AG10803 (cell line): ENCODE results near the gene PHOX2A.
"Not testable (repeated sequence)": the region's sequence is repeated elsewhere in the genome, so short reads cannot be mapped to it uniquely, and the experiment has no call there.

Experiments
- DNase-seq: peaks from one replicate; pipeline ENCODE4 v3.0.0; 2010; ENCODE audit warnings: low read depth
- H3K4me3 ChIP-seq: 2 replicates; pipeline ENCODE4 v1.5.1; 2011; ENCODE audit warnings: mild to moderate bottlenecking, low read length, control low read depth
- TF ChIP-seq, protein P1 (sequence below): conservative IDR thresholded peaks from 2 replicates; pipeline ENCODE4 v1.5.1; 2011; ENCODE audit warnings: mild to moderate bottlenecking, low read length, control low read depth, inconsistent platforms

Gene PHOX2A

DNA sequence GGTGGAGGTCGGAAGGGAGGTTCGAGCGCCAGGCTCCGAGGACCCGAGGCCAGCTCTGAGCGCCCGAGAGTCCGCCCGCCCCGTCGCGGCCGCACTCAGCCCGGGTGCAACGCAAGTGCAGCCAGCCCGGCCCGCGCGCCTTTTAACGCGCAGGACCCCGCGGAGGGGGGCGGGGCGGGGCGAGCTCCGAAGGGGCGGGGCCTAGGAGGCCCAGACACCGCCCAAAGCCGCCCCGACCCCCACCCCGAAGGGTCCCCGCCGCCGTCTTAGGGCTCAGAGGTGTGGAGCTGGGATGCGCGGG lies at the start of gene PHOX2A:
Gene PHOX2A, minus strand, starts transcription at position 117 of the 301 bp plus-strand sequence. CDS start 172 bp downstream, outside the sequence.
- DNase-seq: no peak
- TF ChIP-seq, protein P1, sequence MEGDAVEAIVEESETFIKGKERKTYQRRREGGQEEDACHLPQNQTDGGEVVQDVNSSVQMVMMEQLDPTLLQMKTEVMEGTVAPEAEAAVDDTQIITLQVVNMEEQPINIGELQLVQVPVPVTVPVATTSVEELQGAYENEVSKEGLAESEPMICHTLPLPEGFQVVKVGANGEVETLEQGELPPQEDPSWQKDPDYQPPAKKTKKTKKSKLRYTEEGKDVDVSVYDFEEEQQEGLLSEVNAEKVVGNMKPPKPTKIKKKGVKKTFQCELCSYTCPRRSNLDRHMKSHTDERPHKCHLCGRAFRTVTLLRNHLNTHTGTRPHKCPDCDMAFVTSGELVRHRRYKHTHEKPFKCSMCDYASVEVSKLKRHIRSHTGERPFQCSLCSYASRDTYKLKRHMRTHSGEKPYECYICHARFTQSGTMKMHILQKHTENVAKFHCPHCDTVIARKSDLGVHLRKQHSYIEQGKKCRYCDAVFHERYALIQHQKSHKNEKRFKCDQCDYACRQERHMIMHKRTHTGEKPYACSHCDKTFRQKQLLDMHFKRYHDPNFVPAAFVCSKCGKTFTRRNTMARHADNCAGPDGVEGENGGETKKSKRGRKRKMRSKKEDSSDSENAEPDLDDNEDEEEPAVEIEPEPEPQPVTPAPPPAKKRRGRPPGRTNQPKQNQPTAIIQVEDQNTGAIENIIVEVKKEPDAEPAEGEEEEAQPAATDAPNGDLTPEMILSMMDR: no peak
- no peak within 1 kb of the TSS for H3K4me3 ChIP-seq

DNA sequence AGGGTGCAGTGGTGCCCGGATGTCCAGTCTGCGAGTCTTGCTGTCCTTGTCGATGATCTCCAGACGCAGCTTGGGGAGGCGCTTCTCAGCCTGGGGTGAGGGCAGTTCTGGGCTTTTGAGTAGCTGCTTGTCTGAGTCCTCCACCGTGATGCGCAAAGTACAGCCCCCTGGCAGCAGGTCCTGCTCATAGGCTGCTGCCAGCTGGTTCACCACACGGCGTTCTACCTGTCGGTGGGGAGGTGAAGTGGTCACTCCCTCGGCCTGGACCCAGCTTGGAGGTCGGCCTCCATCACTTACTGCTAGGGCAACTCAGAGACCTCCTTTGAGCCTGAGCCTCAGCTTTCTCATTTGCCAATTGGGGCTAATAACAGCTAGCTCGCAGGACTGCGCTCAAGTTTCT lies 49.4 kb upstream of the PHOX2A start:
- no peak overlapping the region for H3K4me3 ChIP-seq
- no peak for DNase-seq

DNA sequence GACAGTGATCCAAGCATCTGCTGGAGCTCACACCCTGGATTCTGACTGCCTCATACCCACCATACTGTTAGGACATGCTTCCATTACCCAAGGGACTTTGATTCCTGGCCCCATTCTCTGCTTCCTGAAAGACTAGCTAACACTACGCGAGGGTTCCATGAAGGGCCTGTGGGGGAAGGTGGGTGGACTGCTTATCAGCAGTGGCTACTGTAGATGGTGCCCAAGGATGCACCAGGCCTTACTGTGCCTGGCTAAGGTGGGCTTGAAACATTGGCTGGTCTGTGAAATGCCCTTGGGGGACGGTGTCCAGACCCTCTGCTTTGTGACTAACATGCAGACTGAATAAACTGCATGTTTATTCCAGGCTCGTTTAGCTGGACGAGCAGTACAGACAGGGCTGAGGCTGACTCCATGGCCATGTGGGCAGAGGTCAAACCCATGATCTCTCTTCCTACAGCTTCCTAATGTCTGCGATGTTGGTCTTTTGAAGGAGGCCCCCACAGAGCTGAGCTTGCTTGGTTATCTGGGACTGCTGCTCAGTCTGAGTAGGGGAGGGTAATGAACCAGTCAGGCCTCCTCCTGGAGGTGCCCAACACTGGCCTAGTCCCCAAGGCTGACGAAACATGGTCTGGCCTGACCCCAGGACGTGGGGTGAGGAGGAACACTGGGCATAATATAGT lies 48.3 kb upstream of the PHOX2A start:
- DNase-seq: no peak
- TF ChIP-seq, protein P1: no peak
- no peak overlapping the region for H3K4me3 ChIP-seq

More for the DNA sequence above, 49.4 kb upstream of the PHOX2A start:
- TF ChIP-seq, protein P1: no peak

DNA sequence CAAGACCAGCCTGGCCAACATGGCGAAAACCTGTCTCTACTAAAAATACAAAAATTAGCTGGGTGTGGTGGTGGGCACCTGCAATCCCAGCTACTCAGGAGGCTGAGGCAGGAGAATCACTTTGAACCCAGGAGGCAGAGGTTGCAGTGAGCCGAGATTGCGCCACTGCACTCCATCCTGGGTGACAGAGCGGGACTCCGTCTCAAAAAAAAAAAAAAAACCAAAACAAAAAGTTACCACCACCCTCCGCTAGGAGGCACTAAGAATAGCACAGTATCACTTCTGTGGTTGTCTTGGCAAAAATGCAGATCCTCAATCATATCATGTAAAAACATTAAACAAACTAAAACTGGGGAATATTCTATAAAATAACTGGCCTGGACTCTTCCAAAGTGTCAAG lies 46.8 kb upstream of the PHOX2A start:
- DNase-seq: peak; percentile 20
- TF ChIP-seq, protein P1: peak; percentile 60
- H3K4me3 ChIP-seq: not testable (repeated sequence)

DNA sequence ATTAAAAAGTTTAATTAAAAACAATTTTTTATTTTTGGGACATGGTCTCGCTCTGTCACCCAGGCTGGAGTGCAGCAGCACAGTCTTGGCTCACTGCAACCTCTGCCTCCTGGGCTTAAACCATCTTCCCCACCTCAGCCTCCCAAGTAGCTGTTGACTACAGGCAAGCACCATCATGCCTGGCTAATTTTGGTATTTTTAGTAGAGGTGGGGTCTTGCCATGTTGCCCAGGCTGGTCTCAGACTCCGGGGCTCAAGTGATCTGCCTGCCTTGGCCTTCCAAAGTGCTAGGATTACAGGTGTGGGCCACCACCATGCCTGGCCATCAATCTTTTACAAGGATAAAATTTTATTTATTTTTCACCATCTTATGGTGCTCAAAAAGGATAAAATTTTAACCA lies 43.3 kb upstream of the PHOX2A start:
- DNase-seq: no peak
- no peak overlapping the region for H3K4me3 ChIP-seq
- TF ChIP-seq, protein P1: no peak

DNA sequence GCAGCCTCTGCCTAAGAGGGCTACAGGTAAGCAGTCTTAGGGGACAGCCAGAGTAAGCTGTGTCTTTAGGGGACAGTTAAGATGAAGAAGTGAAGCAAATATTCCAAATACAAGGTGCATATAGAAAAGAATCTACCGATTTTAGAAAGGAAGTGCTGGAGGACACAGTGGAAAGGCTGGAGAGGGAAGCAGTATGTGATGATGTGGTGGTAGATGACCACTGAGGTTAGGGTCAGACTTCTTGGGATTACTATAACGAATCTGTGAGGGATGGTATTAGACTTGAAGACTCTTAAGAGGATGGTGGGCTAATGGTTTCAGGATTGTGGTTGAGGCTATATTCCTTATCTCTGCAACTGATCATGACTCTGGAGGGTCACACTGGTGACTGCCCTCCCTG lies 40.0 kb upstream of the PHOX2A start:
- TF ChIP-seq, protein P1: no peak
- no peak overlapping the region for H3K4me3 ChIP-seq
- DNase-seq: no peak

DNA sequence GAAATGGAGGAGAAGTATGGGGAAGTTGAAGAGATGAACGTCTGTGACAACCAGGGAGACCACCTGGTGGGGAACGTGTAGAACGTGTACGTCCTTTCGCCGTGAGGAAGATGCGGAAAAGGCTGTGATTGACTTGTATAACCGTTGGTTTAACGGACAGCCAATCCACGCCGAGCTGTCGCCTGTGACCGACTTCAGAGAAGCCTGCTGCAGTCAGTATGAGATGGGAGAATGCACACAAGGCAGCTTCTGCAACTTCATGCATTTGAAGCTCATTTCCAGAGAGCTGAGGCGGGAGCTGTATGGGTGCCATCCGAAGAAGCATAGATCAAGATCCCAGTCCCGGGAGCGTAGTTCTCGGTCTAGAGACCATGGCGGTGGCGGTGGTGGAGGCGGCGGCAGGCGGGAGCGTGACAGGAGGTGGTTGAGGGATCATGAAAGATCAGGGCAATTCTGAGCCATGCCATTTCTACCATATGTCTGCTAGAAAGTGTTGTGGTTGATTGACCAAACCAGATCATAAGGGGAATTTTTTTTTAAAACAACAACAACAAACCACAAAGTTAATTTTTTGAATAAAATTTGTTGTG lies 36.8 kb upstream of the PHOX2A start:
- TF ChIP-seq, protein P1: no peak
- H3K4me3 ChIP-seq: no peak overlapping the region
- no peak for DNase-seq
